KG1 (cell line): Measurements from ENCODE around the gene SVOPL.
A peak's percentile ranks its signal among the peaks of the same experiment; 100 is the strongest.
"Not testable (repeated sequence)": the region's sequence is repeated elsewhere in the genome, so short reads cannot be mapped to it uniquely, and the experiment has no call there.

ENCODE experiments used
- DNase-seq: peaks from one replicate; lab custom pipeline; 2025; lab: John Stamatoyannopoulos, UW

SVOPL gene, protein sequence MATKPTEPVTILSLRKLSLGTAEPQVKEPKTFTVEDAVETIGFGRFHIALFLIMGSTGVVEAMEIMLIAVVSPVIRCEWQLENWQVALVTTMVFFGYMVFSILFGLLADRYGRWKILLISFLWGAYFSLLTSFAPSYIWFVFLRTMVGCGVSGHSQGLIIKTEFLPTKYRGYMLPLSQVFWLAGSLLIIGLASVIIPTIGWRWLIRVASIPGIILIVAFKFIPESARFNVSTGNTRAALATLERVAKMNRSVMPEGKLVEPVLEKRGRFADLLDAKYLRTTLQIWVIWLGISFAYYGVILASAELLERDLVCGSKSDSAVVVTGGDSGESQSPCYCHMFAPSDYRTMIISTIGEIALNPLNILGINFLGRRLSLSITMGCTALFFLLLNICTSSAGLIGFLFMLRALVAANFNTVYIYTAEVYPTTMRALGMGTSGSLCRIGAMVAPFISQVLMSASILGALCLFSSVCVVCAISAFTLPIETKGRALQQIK

DNA sequence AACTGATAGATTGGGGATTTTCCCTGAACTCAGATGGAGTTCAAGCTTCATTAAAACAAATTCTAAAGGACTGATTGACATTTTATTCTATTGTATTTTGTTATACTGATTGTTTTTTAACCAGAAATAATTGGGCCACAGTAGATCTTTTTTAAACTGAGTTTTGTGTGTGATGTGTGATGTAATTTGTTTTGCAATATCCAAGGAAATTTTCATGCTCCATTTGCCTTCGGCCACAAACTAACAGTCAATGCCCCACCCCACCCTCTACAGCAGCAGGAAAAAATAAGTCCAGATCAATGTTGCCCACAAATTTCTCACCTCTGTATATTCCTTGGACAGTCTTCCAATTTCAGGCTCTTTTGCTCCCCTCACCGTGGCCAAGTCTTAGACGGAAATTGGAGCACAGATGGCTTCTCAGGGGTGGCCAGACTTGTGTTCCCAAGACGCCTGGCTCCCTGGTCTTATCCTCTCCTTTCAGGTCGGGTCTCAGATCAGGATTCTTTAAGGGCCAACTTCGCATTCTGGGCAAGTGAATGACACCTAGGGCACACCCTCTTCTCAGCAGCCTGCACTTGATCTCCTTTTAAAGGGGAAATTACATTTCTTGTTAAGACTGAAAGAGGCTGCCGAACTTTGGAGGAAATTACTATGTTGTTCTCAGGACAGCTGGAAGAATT, at the start of gene SVOPL:
Gene SVOPL (minus strand): TSS at position 506 of the 680 bp plus-strand sequence. CDS start 22,317 bp downstream, outside the sequence.
- no peak for DNase-seq

DNA sequence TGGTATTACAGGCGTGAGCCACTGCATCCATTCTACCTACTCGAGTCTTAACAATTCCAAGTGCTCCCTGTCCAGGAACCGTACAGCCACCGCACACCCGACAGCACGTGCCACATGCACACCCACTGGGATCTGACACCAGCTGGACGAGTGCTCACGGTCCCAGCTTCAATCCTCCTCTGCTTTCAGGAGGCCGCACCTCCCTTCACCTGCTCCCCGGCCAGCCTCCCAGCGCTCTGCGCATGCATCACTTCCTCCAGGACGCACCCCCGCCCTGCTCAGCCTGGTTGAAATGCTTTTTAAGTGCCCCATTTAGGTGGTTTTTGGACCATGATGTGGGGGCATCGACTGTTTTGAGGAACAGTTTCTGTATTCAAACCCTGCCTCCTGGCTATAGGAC, 49.3 kb upstream of the SVOPL start:
- DNase-seq, result no peak

GRCh38 chr7:138749960-138750359, 48.8 kb upstream of the SVOPL start:
- no peak for DNase-seq

GRCh38 chr7:138748666-138749065, 47.5 kb upstream of the SVOPL start:
- no peak for DNase-seq

GRCh38 chr7:138746073-138746472, 44.9 kb upstream of the SVOPL start:
- DNase-seq, result no peak

- DNase-seq, result no peak
Observed at GRCh38 chr7:138745189-138745588, 44.0 kb upstream of the SVOPL start.

GRCh38 chr7:138741453-138741735, 40.2 kb upstream of the SVOPL start:
- DNase-seq, result no peak

- no peak for DNase-seq
Observed at GRCh38 chr7:138739859-138740258, 38.7 kb upstream of the SVOPL start.

DNA sequence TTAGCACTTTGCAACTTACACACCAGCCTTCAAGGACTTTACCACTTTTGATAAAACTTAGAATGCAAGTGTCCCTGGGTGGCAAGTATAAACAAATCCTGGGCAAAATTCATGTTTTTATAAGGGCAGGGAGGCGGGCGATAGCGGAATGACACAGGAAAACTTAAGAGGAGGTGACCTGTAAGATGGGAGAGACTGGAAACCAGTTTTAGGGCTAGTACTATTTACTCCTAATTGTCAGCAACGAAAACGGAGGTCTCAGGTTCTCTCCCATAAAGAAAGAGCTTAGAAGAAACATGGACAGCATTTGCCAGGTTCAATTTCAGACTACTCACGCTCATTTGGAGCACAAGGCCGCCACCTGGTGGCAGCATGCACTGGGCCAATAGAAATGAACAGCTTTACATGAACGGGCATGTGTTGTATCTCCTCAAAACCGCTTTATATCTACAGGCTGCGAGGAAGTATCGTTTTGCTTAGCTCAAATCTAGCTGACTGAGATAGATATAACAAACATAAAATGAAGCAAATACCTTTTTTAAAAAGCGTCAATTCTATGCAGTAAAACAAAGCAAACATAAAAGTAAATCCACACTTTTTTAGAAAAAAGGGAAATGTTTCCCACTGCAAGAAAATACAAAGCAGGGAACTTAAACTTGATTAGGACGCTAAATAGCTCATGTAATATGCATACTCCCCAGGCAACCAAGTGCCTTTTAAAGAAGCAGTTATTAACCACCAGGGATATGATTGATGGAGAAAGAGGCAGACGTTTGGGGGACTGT, 37.6 kb upstream of the SVOPL start:
- DNase-seq, result peak; percentile 11

DNA sequence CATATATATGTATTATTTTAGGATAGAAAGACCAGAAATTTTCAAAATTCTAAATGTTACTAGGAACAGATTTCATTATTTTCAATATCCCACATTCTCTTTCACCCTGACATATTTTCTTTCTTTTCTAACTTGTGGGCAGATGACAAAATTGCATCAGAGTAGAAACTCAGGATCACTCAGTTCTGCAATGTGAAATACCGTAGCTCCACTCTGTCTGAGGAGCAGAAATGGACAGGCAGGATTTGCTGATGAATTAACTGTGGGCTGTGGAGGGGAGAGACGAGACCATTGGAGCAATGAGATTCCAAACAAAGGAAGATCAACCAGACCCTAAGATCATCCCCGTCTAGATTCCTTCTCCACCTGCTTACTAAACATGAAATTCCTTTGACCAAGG, 37.0 kb upstream of the SVOPL start:
- DNase-seq, result no peak

- no peak for DNase-seq
Observed at GRCh38 chr7:138735399-138735798, 34.2 kb upstream of the SVOPL start.

DNA sequence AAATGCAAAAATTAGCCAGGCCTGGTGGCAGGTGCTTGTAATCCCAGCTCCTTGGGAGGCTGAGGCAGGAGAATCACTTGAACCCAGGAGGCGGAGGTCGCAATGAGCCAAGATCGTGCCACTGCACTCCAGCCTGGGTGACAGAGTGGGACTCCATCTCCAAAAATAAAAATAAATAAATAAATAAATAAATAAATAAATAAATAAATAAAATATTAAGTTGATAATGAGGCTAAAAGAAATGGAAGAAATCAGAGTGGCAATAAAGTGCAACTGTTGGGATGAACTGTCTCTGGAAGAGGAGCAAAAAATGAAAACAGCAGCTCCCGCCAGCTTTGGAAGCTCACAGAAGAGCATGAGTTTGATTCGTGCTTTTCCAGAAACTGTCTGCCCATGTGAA, 30.6 kb upstream of the SVOPL start:
- not testable (repeated sequence) for DNase-seq

DNA sequence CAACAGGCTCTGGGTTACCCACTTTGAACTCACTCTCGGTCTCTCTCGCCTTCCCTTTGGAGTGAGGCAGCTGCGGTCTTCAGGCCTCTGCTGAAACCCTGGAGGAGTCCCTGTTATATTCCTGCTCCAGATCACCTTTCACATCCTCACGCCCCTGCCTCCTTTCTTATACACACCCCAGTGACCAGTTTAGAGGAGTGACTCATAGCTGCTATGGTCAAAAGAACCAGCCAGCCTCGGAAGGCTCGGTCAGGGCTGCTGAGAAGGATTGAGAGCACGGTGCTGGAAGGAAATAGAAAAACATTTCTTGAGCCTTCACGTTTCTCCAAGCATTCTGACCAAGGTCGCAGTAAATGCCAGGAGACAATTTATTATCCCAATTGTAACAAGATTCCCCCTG, 28.3 kb upstream of the SVOPL start:
- no peak for DNase-seq

DNA sequence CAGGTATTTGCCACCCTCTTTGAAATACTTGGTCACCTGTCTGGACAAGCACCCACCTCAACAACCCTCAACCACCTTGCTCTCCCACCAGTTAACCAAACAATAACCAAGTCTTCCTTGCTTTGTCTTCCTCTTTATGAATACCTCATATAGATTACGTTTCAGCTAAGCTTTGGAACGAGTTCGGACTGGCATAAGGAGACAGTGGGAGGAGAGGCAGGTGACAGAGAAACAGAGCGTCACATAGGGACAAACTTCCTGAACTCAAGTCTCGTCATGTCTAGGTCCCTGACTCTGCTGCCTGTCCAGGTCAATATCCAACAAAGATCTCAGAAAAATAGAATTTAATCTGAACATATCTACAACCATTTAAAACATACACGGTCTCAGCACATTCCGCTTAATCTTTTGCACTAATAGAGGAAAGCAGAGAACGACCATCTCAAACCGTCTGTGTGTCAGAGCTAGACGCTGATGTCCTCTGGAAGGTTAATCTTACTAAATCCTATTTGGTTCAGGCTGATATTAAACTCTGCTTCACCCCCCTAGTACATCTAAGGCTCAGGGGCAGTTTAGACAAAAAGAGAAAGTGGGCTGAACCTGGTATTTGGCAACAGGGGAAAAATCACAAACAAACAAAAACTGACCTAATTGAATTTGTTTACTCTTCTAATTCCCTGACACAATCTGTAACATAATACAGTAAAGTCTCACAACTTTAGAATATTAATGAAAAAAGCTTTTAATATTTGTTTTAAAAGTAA, 26.4 kb upstream of the SVOPL start:
- DNase-seq, result no peak

- no peak for DNase-seq
Observed at GRCh38 chr7:138726288-138726687, 25.1 kb upstream of the SVOPL start.

DNA sequence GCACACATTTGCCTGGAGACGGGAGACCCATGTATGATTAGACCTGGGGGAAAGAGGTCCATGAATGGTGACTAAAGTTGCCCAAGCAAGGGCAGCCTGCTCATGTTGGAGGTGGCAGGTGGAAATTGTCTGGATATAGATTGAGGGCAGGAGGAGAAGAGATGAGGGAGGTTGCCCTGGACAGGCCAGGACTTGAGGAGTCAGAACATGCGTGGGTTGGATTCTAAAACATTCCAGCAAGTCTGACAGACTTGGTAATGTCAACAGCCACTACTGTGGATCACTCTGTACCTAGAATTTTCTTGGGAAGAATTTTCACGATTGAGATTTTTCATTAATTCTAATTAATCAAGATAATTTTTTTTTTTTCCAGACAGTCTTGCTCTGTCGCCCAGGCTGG, 19.1 kb upstream of the SVOPL start:
- DNase-seq, result no peak

DNA sequence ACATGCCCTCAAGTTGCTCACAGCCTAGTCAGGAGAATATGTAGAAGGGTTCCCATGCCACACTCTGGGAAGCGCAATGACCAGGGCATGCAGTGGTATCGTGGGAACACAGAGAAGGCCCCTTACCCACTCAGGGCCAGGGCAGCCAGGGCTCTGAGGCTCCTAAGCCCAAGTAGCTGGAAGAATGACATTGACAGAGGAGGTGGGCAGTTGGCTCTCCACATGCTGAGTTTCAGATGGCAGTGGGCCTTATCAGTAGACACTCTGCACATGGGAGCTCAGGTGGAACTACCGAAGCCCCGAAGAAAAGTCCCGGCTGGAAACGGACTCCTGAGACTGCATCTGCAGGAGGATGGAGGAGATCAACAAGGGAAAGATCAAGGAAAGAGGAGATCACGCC, 15.7 kb upstream of the SVOPL start:
- DNase-seq, result no peak

GRCh38 chr7:138713191-138713590, 12.0 kb upstream of the SVOPL start:
- DNase-seq, result no peak

GRCh38 chr7:138712652-138713051, 11.5 kb upstream of the SVOPL start:
- DNase-seq, result no peak

DNA sequence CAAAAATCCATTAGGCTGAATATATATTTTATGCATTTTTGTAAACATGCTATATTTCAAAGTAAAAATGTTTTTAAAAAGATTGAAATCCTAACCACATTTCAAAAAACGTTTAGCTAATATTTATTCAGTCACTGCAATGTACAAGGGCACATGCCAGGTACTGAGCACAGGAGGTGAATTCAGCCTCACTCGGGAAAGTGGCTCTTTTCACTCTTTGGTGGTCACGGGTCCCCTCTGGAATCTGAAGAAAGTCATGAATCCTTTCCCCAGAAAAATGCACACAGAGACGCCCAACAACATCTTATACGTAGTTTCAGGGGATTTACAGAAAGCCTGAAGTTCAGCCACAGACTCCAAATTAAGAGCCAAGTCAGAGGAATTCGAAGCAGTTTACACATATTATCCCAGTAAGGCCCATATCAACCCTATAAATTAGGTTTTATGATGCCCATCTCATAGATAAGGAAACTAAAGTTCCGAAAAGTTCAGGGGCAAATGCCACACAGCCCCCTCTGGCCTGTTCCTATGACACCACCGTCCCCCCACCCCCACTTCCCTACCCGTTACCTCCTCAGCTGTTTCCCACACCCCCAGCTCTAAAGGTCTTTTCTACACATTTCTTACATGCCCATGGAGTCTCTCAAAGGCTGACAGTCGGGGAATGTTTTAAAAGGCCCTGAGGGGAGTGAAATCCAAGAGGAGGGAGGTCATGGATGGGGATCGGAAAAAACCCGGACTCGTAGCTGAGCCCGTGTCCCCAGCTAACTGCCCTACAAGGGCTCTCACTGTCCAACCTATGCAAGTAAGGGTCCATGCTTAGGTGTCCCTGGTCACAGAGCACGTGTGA, 9.6 kb upstream of the SVOPL start:
- no peak for DNase-seq

DNA sequence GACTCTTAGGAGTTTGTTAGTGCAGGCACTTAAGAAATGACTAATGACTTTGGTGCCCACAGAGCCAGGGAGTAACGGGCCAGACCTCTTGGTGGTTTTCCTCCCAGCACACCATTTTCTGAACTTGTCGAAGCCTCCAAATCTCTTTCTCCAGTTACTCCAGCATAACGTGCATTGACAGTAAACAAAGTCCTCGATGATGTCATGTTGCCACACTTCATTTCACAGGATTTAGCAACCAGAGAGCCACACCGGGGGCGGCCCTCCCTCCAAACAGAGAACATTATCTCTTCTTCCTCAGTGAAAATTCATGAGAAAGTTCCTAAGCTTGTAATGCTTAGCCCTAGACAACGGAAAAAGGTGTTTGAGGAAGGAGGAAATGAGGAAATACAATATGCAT, 4.0 kb upstream of the SVOPL start:
- no peak for DNase-seq
